ENCODE measurements around the gene BNC2.

The BNC2 gene

DNA sequence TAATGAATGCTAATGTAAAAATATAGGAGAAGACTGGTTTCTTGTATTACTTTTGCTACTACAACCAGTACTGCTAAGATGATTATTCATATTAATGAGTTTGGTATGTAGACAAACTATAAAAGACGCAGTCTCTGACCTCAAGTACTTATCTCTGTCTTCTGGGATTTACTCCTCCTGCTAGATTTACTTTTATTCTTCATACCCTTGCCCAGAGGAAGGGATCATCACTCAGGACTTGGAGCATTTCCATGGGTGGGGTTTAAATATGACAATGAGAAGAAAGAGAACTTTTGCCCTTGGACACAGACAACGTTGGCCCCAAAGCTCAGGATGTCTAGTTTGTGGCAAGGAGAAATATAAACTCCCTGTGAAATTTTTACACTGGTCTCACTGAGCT is 126.1 kb downstream of the BNC2 start:
- no peak for TF ChIP-seq ZNF324 (tag by site-specific recombination; IDR thresholded peaks at IDR 0.05)
- TF ChIP-seq BCL11A (tag by site-specific recombination; IDR thresholded peaks at IDR 0.05; ENCODE audit: low read depth): no peak
- TF ChIP-seq ZNF670 (tag by site-specific recombination; IDR thresholded peaks at IDR 0.05; ENCODE audit: low read depth): no peak
- TF ChIP-seq ZNF2 (tag by site-specific recombination; IDR thresholded peaks at IDR 0.05): no peak
- TF ChIP-seq ZNF529 (tag by site-specific recombination; IDR thresholded peaks at IDR 0.05; ENCODE audit: insufficient replicate concordance): no peak
- TF ChIP-seq, protein P1, sequence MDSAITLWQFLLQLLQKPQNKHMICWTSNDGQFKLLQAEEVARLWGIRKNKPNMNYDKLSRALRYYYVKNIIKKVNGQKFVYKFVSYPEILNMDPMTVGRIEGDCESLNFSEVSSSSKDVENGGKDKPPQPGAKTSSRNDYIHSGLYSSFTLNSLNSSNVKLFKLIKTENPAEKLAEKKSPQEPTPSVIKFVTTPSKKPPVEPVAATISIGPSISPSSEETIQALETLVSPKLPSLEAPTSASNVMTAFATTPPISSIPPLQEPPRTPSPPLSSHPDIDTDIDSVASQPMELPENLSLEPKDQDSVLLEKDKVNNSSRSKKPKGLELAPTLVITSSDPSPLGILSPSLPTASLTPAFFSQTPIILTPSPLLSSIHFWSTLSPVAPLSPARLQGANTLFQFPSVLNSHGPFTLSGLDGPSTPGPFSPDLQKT (IDR thresholded peaks at IDR 0.05; ENCODE audit: borderline replicate concordance, low read depth, low read length): no peak
- TF ChIP-seq, protein P2, sequence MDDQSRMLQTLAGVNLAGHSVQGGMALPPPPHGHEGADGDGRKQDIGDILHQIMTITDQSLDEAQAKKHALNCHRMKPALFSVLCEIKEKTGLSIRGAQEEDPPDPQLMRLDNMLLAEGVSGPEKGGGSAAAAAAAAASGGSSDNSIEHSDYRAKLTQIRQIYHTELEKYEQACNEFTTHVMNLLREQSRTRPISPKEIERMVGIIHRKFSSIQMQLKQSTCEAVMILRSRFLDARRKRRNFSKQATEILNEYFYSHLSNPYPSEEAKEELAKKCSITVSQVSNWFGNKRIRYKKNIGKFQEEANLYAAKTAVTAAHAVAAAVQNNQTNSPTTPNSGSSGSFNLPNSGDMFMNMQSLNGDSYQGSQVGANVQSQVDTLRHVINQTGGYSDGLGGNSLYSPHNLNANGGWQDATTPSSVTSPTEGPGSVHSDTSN (CRISPR knock-in tag; IDR thresholded peaks at IDR 0.05): no peak
- TF ChIP-seq ZNF350 (tag by site-specific recombination; IDR thresholded peaks at IDR 0.05): no peak
- TF ChIP-seq, protein P3, sequence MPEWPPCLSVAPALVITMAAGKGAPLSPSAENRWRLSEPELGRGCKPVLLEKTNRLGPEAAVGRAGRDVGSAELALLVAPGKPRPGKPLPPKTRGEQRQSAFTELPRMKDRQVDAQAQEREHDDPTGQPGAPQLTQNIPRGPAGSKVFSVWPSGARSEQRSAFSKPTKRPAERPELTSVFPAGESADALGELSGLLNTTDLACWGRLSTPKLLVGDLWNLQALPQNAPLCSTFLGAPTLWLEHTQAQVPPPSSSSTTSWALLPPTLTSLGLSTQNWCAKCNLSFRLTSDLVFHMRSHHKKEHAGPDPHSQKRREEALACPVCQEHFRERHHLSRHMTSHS (tag by site-specific recombination; IDR thresholded peaks at IDR 0.05): no peak
- no peak for TF ChIP-seq ZNF514 (tag by site-specific recombination; IDR thresholded peaks at IDR 0.05)
- TF ChIP-seq, protein P4, sequence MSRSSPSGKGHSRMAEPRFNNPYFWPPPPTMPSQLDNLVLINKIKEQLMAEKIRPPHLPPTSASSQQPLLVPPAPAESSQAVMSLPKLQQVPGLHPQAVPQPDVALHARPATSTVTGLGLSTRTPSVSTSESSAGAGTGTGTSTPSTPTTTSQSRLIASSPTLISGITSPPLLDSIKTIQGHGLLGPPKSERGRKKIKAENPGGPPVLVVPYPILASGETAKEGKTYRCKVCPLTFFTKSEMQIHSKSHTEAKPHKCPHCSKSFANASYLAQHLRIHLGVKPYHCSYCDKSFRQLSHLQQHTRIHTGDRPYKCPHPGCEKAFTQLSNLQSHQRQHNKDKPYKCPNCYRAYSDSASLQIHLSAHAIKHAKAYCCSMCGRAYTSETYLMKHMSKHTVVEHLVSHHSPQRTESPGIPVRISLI (tag by site-specific recombination; IDR thresholded peaks at IDR 0.05): no peak
- no peaks in the 10 kb centered on the region for H3K36me3 ChIP-seq (ENCODE audit: control insufficient read depth in 2 of 2, insufficient read depth in 1 of 2, low read length in 2 of 2)
- POLR2A ChIA-PET: no interaction called here

DNA sequence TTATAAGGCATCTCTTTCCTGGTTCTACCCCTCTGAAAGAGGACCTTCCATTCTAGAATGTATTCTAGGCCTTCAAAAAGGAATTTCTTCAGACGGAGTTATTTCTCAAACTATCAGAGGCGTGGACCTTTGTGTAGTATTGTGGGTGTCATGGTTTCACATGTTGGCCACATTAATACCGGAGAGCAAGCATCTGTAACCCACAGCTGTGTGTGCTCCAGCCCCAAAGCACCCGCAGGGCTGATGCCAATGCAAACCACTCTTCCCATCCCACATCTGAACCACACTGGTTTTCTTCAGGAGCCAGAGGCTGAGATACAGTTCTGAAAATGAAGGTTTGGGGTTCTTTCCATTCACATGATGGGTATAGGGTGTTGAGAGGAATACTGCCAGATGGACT is 127.1 kb downstream of the BNC2 start:
- no peaks in the 10 kb centered on the region for H3K36me3 ChIP-seq (ENCODE audit: control insufficient read depth in 2 of 2, insufficient read depth in 1 of 2, low read length in 2 of 2)
- H3K27ac ChIP-seq (ENCODE audit: extremely low read depth, low read depth, low read length): no peak overlapping the region
- CTCF ChIA-PET: no interaction called here
- H3K4me3 ChIP-seq (ENCODE audit: low read depth, low read length): no peak overlapping the region
- TF ChIP-seq, protein P5, sequence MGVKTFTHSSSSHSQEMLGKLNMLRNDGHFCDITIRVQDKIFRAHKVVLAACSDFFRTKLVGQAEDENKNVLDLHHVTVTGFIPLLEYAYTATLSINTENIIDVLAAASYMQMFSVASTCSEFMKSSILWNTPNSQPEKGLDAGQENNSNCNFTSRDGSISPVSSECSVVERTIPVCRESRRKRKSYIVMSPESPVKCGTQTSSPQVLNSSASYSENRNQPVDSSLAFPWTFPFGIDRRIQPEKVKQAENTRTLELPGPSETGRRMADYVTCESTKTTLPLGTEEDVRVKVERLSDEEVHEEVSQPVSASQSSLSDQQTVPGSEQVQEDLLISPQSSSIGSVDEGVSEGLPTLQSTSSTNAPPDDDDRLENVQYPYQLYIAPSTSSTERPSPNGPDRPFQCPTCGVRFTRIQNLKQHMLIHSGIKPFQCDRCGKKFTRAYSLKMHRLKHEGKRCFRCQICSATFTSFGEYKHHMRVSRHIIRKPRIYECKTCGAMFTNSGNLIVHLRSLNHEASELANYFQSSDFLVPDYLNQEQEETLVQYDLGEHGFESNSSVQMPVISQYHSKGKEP (tag by site-specific recombination; IDR thresholded peaks at IDR 0.05): no peak
- TF ChIP-seq ZSCAN16 (tag by site-specific recombination; IDR thresholded peaks at IDR 0.05): no peak
- TF ChIP-seq, protein P6, sequence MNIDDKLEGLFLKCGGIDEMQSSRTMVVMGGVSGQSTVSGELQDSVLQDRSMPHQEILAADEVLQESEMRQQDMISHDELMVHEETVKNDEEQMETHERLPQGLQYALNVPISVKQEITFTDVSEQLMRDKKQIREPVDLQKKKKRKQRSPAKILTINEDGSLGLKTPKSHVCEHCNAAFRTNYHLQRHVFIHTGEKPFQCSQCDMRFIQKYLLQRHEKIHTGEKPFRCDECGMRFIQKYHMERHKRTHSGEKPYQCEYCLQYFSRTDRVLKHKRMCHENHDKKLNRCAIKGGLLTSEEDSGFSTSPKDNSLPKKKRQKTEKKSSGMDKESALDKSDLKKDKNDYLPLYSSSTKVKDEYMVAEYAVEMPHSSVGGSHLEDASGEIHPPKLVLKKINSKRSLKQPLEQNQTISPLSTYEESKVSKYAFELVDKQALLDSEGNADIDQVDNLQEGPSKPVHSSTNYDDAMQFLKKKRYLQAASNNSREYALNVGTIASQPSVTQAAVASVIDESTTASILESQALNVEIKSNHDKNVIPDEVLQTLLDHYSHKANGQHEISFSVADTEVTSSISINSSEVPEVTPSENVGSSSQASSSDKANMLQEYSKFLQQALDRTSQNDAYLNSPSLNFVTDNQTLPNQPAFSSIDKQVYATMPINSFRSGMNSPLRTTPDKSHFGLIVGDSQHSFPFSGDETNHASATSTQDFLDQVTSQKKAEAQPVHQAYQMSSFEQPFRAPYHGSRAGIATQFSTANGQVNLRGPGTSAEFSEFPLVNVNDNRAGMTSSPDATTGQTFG (tag by site-specific recombination; IDR thresholded peaks at IDR 0.05; ENCODE audit: borderline replicate concordance): no peak
- H3K4me1 ChIP-seq (ENCODE audit: control insufficient read depth, insufficient read depth, low read length): no peaks in the 10 kb centered on the region; the same call in 1 of the 2 replicates
- H3K9me3 ChIP-seq (ENCODE audit: control insufficient read depth, insufficient read depth, low read depth, low read length): no peaks in the 10 kb centered on the region
- POLR2A ChIA-PET: no interaction called here

More for the DNA sequence above, 126.1 kb downstream of the BNC2 start:
- no peak overlapping the region for H3K4me3 ChIP-seq (ENCODE audit: low read depth, low read length)
- no peaks in the 10 kb centered on the region for H3K9me3 ChIP-seq (ENCODE audit: control insufficient read depth, insufficient read depth, low read depth, low read length)
- H3K27ac ChIP-seq (ENCODE audit: extremely low read depth, low read depth, low read length): no peak overlapping the region
- H3K4me1 ChIP-seq (ENCODE audit: control insufficient read depth, insufficient read depth, low read length): no peaks in the 10 kb centered on the region; the same call in 1 of the 2 replicates
- CTCF ChIA-PET: no interaction called here

Data from HEK293 (cell line).